Measurements from ENCODE around the gene PAPSS1.
"Not testable (repeated sequence)": the region's sequence is repeated elsewhere in the genome, so short reads cannot be mapped to it uniquely, and the experiment has no call there.

- TF ChIP-seq CTCF (conservative IDR thresholded peaks at IDR 0.05 in 1 of 2, IDR thresholded peaks at IDR 0.05 in 1 of 2; ENCODE audit: low read depth in 1 of 2, low read length in 2 of 2); EZH2 (IDR thresholded peaks at IDR 0.05; ENCODE audit: low read length, missing control alignments): not testable (repeated sequence)
These were observed 9.0 kb upstream of the PAPSS1 start for GRCh38 chr4:107729050-107729449.

Measured in fibroblast of lung (primary cell).